HEK293 (cell line): ENCODE results near the gene CCDC116.

Source experiments
- CTCF ChIA-PET: fragments of 350-600 bp; formaldehyde crosslinking; extraction: SDS; loops from one replicate; lab custom pipeline; 2021; ENCODE audit warnings: antibody characterized with exemption; lab: Yijun Ruan, JAX
- POLR2A ChIA-PET: fragments of 300-600 bp; formaldehyde crosslinking; extraction: SDS; loops from one replicate; lab custom pipeline; 2020; ENCODE audit warnings: antibody characterized with exemption, inconsistent platforms; lab: Yijun Ruan, JAX
- H3K27ac ChIP-seq: fragments of 200-500 bp; sonication (Bioruptor generic); 2 replicates; pipeline ENCODE4 v1.5.1; 2014; ENCODE audit warnings: low read depth, low read length, control low read depth, inconsistent platforms; ENCODE audit errors: extremely low read depth
- H3K36me3 ChIP-seq, 2 experiments: fragments of 200-500 bp in 1 of 2; sonication (Bioruptor generic) in 1 of 2; 1 replicate in 1 of 2; 2 replicates in 1 of 2; pipeline ENCODE4 v1.5.1; 2014 to 2017; ENCODE audit warnings: inconsistent platforms in 2 of 2, low read length in 2 of 2; ENCODE audit not compliant: control insufficient read depth in 2 of 2, insufficient read depth in 1 of 2
- H3K4me1 ChIP-seq: fragments of 200-500 bp; sonication (Bioruptor generic); 2 replicates; pipeline ENCODE4 v1.5.1; 2014; ENCODE audit warnings: mild to moderate bottlenecking, low read length, inconsistent platforms; ENCODE audit not compliant: control insufficient read depth, insufficient read depth
- H3K4me3 ChIP-seq: 2 replicates; pipeline ENCODE4 v1.5.1; 2011; ENCODE audit warnings: low read depth, mild to moderate bottlenecking, control low read depth, low read length, moderate library complexity
- H3K9me3 ChIP-seq: fragments of 200-500 bp; sonication (Bioruptor generic); 2 replicates; pipeline ENCODE4 v1.5.1; 2014; ENCODE audit warnings: low read depth, low read length, inconsistent platforms; ENCODE audit not compliant: control insufficient read depth, insufficient read depth
- FEZF1 ChIP-seq: fragments of 450-650 bp; formaldehyde crosslinking; IDR thresholded peaks from 2 replicates; pipeline ENCODE4 v1.5.1; 2016; ENCODE audit warnings: missing biosample characterization, missing genetic modification characterization
- HOXD13 ChIP-seq: sonication (generic); formaldehyde crosslinking; IDR thresholded peaks from 2 replicates; pipeline ENCODE4 v1.8.0; 2022; ENCODE audit warnings: missing genetic modification reagents, borderline replicate concordance
- KLF1 ChIP-seq: fragments of 450-650 bp; formaldehyde crosslinking; IDR thresholded peaks from 2 replicates; pipeline ENCODE4 v1.5.1; 2016; ENCODE audit warnings: missing biosample characterization, missing genetic modification characterization
- KLF10 ChIP-seq: fragments of 450-650 bp; IDR thresholded peaks from 2 replicates; pipeline ENCODE4 v1.5.1; 2018; ENCODE audit warnings: missing biosample characterization, mild to moderate bottlenecking, missing genetic modification characterization
- MYNN ChIP-seq: fragments of 450-650 bp; formaldehyde crosslinking; IDR thresholded peaks from 2 replicates; pipeline ENCODE4 v1.5.1; 2016; ENCODE audit warnings: missing biosample characterization, missing genetic modification characterization, borderline replicate concordance
- RBAK ChIP-seq: fragments of 450-650 bp; formaldehyde crosslinking; IDR thresholded peaks from 2 replicates; pipeline ENCODE4 v1.5.1; 2016; ENCODE audit warnings: missing biosample characterization, missing genetic modification characterization
- SP7 ChIP-seq: fragments of 450-650 bp; formaldehyde crosslinking; IDR thresholded peaks from 2 replicates; pipeline ENCODE4 v1.5.1; 2016; ENCODE audit warnings: missing biosample characterization, missing genetic modification characterization
- ZFP69B ChIP-seq: fragments of 450-650 bp; formaldehyde crosslinking; IDR thresholded peaks from 2 replicates; pipeline ENCODE4 v1.5.1; 2016; ENCODE audit warnings: missing biosample characterization, missing genetic modification characterization
- ZIC2 ChIP-seq: fragments of 450-650 bp; formaldehyde crosslinking; IDR thresholded peaks from 2 replicates; pipeline ENCODE4 v1.5.1; 2016; ENCODE audit warnings: missing biosample characterization, missing genetic modification characterization
- ZNF175 ChIP-seq: fragments of 450-650 bp; formaldehyde crosslinking; IDR thresholded peaks from 2 replicates; pipeline ENCODE4 v1.5.1; 2016; ENCODE audit warnings: missing biosample characterization, missing genetic modification characterization
- ZNF292 ChIP-seq: fragments of 450-650 bp; formaldehyde crosslinking; IDR thresholded peaks from 2 replicates; pipeline ENCODE4 v1.5.1; 2016; ENCODE audit warnings: low read depth, missing biosample characterization, missing genetic modification characterization, borderline replicate concordance
- ZNF302 ChIP-seq: fragments of 450-650 bp; formaldehyde crosslinking; IDR thresholded peaks from 2 replicates; pipeline ENCODE4 v1.5.1; 2016; ENCODE audit warnings: missing biosample characterization, missing genetic modification characterization, low read depth
- ZNF391 ChIP-seq: fragments of 450-650 bp; formaldehyde crosslinking; IDR thresholded peaks from 2 replicates; pipeline ENCODE4 v1.5.1; 2016; ENCODE audit warnings: low read depth, missing biosample characterization, missing genetic modification characterization, borderline replicate concordance
- ZNF394 ChIP-seq: fragments of 450-650 bp; formaldehyde crosslinking; IDR thresholded peaks from 2 replicates; pipeline ENCODE4 v1.5.1; 2016; ENCODE audit warnings: missing biosample characterization, missing genetic modification characterization, mild to moderate bottlenecking, moderate library complexity, borderline replicate concordance
- ZNF423 ChIP-seq: fragments of 450-650 bp; formaldehyde crosslinking; IDR thresholded peaks from 2 replicates; pipeline ENCODE4 v1.5.1; 2016; ENCODE audit warnings: missing biosample characterization, missing genetic modification characterization
- ZNF521 ChIP-seq: fragments of 450-650 bp; formaldehyde crosslinking; IDR thresholded peaks from 2 replicates; pipeline ENCODE4 v1.5.1; 2017; ENCODE audit warnings: missing biosample characterization, mild to moderate bottlenecking, missing genetic modification characterization
- ZNF558 ChIP-seq: fragments of 450-650 bp; formaldehyde crosslinking; IDR thresholded peaks from 2 replicates; pipeline ENCODE4 v1.5.1; 2016; ENCODE audit warnings: missing biosample characterization, missing genetic modification characterization
- ZNF626 ChIP-seq: fragments of 450-650 bp; sonication (Bioruptor Pico); formaldehyde crosslinking; IDR thresholded peaks from 2 replicates; pipeline ENCODE4 v1.5.1; 2018; ENCODE audit warnings: missing biosample characterization, missing genetic modification characterization, inconsistent platforms
- ZNF670 ChIP-seq: fragments of 450-650 bp; formaldehyde crosslinking; IDR thresholded peaks from 2 replicates; pipeline ENCODE4 v1.5.1; 2016; ENCODE audit warnings: missing biosample characterization, missing genetic modification characterization, low read depth
- TF ChIP-seq, protein P1 (sequence below): fragments of 450-650 bp; formaldehyde crosslinking; IDR thresholded peaks from 2 replicates; pipeline ENCODE4 v1.5.1; 2016; ENCODE audit warnings: missing biosample characterization, missing genetic modification characterization, borderline replicate concordance
- TF ChIP-seq, protein P2 (sequence below): fragments of 450-650 bp; formaldehyde crosslinking; IDR thresholded peaks from 2 replicates; pipeline ENCODE4 v1.5.1; 2016; ENCODE audit warnings: missing biosample characterization, missing genetic modification characterization
- TF ChIP-seq, protein P3 (sequence below): sonication (generic); formaldehyde crosslinking; IDR thresholded peaks from 2 replicates; pipeline ENCODE4 v1.8.1; 2022; ENCODE audit warnings: mild to moderate bottlenecking, moderate library complexity, missing genetic modification reagents
- TF ChIP-seq, protein P4 (sequence below): fragments of 450-650 bp; formaldehyde crosslinking; IDR thresholded peaks from 2 replicates; pipeline ENCODE4 v1.5.1; 2016; ENCODE audit warnings: missing biosample characterization, missing genetic modification characterization

Gene CCDC116

DNA sequence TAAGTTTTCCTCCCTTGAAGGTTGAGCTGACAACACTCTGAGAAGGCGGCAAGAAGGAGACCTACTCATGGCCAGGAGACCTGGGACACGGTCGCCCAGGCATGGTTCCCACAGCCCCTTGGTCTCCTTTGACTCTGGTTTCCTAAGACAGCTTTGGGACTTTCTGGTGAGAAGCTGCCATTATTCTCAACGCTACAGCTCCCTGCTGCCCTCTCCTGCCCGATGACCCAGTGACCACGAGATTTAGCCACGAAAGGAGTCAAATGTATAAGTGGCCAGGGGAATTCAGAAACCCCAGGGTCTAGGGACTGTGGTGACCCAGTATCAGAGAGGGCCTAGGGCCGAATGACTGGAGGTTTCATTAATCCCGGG, 8.8 kb downstream of the CCDC116 start (continued):
- TF ChIP-seq, protein P1, sequence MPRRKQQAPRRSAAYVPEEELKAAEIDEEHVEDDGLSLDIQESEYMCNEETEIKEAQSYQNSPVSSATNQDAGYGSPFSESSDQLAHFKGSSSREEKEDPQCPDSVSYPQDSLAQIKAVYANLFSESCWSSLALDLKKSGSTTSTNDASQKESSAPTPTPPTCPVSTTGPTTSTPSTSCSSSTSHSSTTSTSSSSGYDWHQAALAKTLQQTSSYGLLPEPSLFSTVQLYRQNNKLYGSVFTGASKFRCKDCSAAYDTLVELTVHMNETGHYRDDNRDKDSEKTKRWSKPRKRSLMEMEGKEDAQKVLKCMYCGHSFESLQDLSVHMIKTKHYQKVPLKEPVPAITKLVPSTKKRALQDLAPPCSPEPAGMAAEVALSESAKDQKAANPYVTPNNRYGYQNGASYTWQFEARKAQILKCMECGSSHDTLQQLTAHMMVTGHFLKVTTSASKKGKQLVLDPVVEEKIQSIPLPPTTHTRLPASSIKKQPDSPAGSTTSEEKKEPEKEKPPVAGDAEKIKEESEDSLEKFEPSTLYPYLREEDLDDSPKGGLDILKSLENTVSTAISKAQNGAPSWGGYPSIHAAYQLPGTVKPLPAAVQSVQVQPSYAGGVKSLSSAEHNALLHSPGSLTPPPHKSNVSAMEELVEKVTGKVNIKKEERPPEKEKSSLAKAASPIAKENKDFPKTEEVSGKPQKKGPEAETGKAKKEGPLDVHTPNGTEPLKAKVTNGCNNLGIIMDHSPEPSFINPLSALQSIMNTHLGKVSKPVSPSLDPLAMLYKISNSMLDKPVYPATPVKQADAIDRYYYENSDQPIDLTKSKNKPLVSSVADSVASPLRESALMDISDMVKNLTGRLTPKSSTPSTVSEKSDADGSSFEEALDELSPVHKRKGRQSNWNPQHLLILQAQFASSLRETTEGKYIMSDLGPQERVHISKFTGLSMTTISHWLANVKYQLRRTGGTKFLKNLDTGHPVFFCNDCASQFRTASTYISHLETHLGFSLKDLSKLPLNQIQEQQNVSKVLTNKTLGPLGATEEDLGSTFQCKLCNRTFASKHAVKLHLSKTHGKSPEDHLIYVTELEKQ (tag by site-specific recombination) = no peak; the same call in 1 of the 2 replicates
- TF ChIP-seq ZNF670 (tag by site-specific recombination) (no peak), ZNF394 (tag by site-specific recombination) (no peak)
- TF ChIP-seq, all 188 proteins: peak for 10

DNA sequence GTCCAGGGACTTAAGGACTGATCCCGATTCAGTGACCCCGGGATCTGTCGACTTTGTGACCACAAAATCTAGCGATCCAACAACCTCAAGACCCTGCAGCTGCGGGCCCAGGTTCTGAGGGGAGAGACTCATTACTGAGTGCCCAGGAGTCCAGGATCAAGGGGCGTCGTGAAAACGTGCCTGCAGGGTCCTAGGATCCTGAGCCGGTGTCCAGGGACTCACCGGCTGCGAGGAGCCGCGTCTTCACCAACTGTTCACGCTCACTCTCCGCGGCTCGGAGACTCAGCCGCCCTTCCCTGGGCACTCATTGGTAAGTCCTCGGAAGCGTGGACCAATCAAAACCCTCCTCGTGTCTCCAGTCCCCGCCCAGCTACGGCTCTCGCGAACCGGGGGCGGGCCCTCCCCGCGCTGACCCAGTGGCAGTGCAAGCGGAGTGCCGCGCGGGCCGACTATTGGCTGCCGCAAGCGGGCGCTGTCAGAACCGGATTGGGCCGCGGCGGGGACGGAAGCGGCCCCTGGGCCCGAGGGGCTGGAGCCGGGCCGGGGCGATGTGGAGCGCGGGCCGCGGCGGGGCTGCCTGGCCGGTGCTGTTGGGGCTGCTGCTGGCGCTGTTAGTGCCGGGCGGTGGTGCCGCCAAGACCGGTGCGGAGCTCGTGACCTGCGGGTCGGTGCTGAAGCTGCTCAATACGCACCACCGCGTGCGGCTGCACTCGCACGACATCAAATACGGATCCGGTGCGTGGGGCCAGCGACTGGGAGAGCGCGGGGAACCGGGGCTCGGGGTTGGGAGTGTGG, 9.4 kb downstream of the CCDC116 start, which contains the start of gene SDF2L1:
Gene SDF2L1, plus strand, starts transcription at position 514 of the 795 bp plus-strand sequence. Its CDS starts 35 bp downstream, at position 549.
- peaks cover 0 to 24% of the 10 kb centered on the region in 2 experiments; a peak in 2 of 3 replicates for H3K36me3 ChIP-seq
- H3K9me3 ChIP-seq = no peaks in the 10 kb centered on the region
- ChIA-PET CTCF (interaction anchor here (0.6 to 3.3 kb wide), 16 partner anchors 11 to 706 kb away, joined by 3 to 109 read pairs (median 4); partner anchors contain the start of genes CCDC116 and YDJC), POLR2A (interaction anchor here (0.5 to 3.0 kb wide), 13 partner anchors 10 to 782 kb away, joined by 3 to 50 read pairs (median 4); partner anchors contain the start of genes CCDC116, PPIL2 and YDJC)
- no peaks in the 10 kb centered on the region for H3K4me1 ChIP-seq
- H3K4me3 ChIP-seq = peak within 1 kb of the TSS; percentile 73
- peak within 1 kb of the TSS; percentile 6; the same call in 1 of the 2 replicates for H3K27ac ChIP-seq
- TF ChIP-seq ZNF558 (tag by site-specific recombination) = no peak
- TF ChIP-seq, protein P2, sequence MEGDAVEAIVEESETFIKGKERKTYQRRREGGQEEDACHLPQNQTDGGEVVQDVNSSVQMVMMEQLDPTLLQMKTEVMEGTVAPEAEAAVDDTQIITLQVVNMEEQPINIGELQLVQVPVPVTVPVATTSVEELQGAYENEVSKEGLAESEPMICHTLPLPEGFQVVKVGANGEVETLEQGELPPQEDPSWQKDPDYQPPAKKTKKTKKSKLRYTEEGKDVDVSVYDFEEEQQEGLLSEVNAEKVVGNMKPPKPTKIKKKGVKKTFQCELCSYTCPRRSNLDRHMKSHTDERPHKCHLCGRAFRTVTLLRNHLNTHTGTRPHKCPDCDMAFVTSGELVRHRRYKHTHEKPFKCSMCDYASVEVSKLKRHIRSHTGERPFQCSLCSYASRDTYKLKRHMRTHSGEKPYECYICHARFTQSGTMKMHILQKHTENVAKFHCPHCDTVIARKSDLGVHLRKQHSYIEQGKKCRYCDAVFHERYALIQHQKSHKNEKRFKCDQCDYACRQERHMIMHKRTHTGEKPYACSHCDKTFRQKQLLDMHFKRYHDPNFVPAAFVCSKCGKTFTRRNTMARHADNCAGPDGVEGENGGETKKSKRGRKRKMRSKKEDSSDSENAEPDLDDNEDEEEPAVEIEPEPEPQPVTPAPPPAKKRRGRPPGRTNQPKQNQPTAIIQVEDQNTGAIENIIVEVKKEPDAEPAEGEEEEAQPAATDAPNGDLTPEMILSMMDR (tag by site-specific recombination) = no peak; the same call in 1 of the 2 replicates
- TF ChIP-seq ZNF423 = no peak
- TF ChIP-seq ZNF302 (tag by site-specific recombination) = no peak
- TF ChIP-seq ZNF626 (tag by site-specific recombination) = no peak
- no peak for TF ChIP-seq HOXD13 (CRISPR knock-in tag)
- TF ChIP-seq, protein P3, sequence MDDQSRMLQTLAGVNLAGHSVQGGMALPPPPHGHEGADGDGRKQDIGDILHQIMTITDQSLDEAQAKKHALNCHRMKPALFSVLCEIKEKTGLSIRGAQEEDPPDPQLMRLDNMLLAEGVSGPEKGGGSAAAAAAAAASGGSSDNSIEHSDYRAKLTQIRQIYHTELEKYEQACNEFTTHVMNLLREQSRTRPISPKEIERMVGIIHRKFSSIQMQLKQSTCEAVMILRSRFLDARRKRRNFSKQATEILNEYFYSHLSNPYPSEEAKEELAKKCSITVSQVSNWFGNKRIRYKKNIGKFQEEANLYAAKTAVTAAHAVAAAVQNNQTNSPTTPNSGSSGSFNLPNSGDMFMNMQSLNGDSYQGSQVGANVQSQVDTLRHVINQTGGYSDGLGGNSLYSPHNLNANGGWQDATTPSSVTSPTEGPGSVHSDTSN (CRISPR knock-in tag) = peak; percentile 19; the same call in 1 of the 2 replicates
- no peak; the same call in 1 of the 2 replicates for TF ChIP-seq ZNF391
- TF ChIP-seq ZFP69B (tag by site-specific recombination) = peak; percentile 15; the same call in 1 of the 2 replicates
- TF ChIP-seq RBAK (tag by site-specific recombination) = no peak
- no peak for TF ChIP-seq MYNN (tag by site-specific recombination)
- no peak for TF ChIP-seq ZNF175 (tag by site-specific recombination)
- TF ChIP-seq KLF1 = no peak
- TF ChIP-seq, protein P4, sequence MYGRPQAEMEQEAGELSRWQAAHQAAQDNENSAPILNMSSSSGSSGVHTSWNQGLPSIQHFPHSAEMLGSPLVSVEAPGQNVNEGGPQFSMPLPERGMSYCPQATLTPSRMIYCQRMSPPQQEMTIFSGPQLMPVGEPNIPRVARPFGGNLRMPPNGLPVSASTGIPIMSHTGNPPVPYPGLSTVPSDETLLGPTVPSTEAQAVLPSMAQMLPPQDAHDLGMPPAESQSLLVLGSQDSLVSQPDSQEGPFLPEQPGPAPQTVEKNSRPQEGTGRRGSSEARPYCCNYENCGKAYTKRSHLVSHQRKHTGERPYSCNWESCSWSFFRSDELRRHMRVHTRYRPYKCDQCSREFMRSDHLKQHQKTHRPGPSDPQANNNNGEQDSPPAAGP = 0 out of 2 replicates have a peak, but pooled peaks have one; percentile 13
- peak; percentile 25; the same call in 1 of the 2 replicates for TF ChIP-seq KLF10
- no peak for TF ChIP-seq ZNF292 (tag by site-specific recombination)
- TF ChIP-seq FEZF1 (tag by site-specific recombination) = no peak
- TF ChIP-seq, protein P1 (tag by site-specific recombination) = peak; percentile 42
- no peak for TF ChIP-seq ZIC2
- TF ChIP-seq ZNF670 (tag by site-specific recombination) = no peak
- TF ChIP-seq ZNF521 (tag by site-specific recombination) = no peak
- no peak for TF ChIP-seq SP7 (tag by site-specific recombination)
